ENCODE results near the gene NIF3L1. TPM values are rescaled to one million over a fixed set of nuclear protein-coding genes. Genes with fewer than 3 reads are reported as not detected.
A peak's percentile ranks its signal among the peaks of the same experiment; 100 is the strongest.

NIF3L1 gene
- total RNA-seq, 1 donor from 2014 or later: 32.3 TPM

GRCh38 chr2:200861617-200862155 lies 27.5 kb upstream of the NIF3L1 start:
- H3K27ac Mint-ChIP-seq: peak overlapping the region; percentile 100
- DNase-seq: no peak
- ATAC-seq (ENCODE audit: low read depth): no peak
- H3K36me3 Mint-ChIP-seq (ENCODE audit: low read depth): peaks cover 74% of the 10 kb centered on the region
- H3K4me1 Mint-ChIP-seq: peaks cover 56% of the 10 kb centered on the region
- no peaks in the 10 kb centered on the region for H3K27me3 Mint-ChIP-seq
- CTCF ChIA-PET: no interaction called here
- no peaks in the 10 kb centered on the region for H3K9me3 Mint-ChIP-seq
- intact Hi-C loops (cut with micrococcal nuclease): loop anchor here (5.0 to 10.0 kb wide), 5 partner anchors 334 to 1406 kb away; partner anchors contain the start of genes ALS2, C2orf69, NOP58 and SGO2
- no peak for TF ChIP-seq CTCF (IDR thresholded peaks at IDR 0.05)
- peak overlapping the region; percentile 100 for H3K4me3 Mint-ChIP-seq
- POLR2A ChIA-PET: interaction anchor here (0.7 to 0.9 kb wide), 2 partner anchors 254 to 636 kb away, joined by 3 read pairs; no protein-coding TSS in a partner anchor

- no peak for TF ChIP-seq CTCF (IDR thresholded peaks at IDR 0.05)
- ChIA-PET POLR2A (interaction anchor here (2.4 to 2.8 kb wide), 2 partner anchors 14 to 254 kb away, joined by 24 to 52 read pairs; partner anchors contain the start of gene CFLAR), CTCF (no interaction called here)
- Mint-ChIP-seq H3K4me1 (peaks cover 58% of the 10 kb centered on the region), H3K27ac (peak overlapping the region; percentile 100), H3K9me3 (no peaks in the 10 kb centered on the region), H3K27me3 (no peaks in the 10 kb centered on the region), H3K36me3 (ENCODE audit: low read depth) (peaks cover 66% of the 10 kb centered on the region), H3K4me3 (peak overlapping the region; percentile 100)
- ATAC-seq (ENCODE audit: low read depth) (peak; percentile 5), DNase-seq (no peak)
- intact Hi-C loops (cut with micrococcal nuclease): loop anchor here (5.0 to 10.0 kb wide), 5 partner anchors 335 to 1405 kb away; partner anchors contain the start of genes ALS2, C2orf69, NOP58 and SGO2
Observed at GRCh38 chr2:200862532-200863000, 26.6 kb upstream of the NIF3L1 start.

GRCh38 chr2:200863782-200864175 lies 25.4 kb upstream of the NIF3L1 start:
- DNase-seq (peak; percentile 28), ATAC-seq (ENCODE audit: low read depth) (peak; percentile 13)
- H3K4me3 Mint-ChIP-seq: peak overlapping the region; percentile 100
- peaks cover 53% of the 10 kb centered on the region for H3K36me3 Mint-ChIP-seq (ENCODE audit: low read depth)
- TF ChIP-seq CTCF (IDR thresholded peaks at IDR 0.05): no peak
- no peaks in the 10 kb centered on the region for H3K9me3 Mint-ChIP-seq
- ChIA-PET POLR2A (interaction anchor here (0.6 to 2.8 kb wide), 49 partner anchors 8 to 1780 kb away, joined by 3 to 117 read pairs (median 6); partner anchors contain the start of genes ALS2, BZW1, CASP8 and CFLAR), CTCF (interaction anchor here (0.6 to 1.4 kb wide), 5 partner anchors 24 to 370 kb away, joined by 3 to 6 read pairs (median 3); partner anchors contain the start of genes NIF3L1 and PPIL3)
- intact Hi-C loops (cut with micrococcal nuclease): loop anchor here (1.0 to 10.0 kb wide), 12 partner anchors 26 to 1404 kb away; partner anchors contain the start of genes ALS2, BZW1, C2orf69 and HYCC2
- H3K27me3 Mint-ChIP-seq: no peaks in the 10 kb centered on the region
- H3K27ac Mint-ChIP-seq: peak overlapping the region; percentile 100
- H3K4me1 Mint-ChIP-seq: peaks cover 47% of the 10 kb centered on the region

GRCh38 chr2:200864176-200865034 lies 24.8 kb upstream of the NIF3L1 start, which contains the start of gene CLK1:
Gene CLK1, minus strand, starts transcription at chr2:200864658. Its CDS starts 2,796 bp downstream, at chr2:200861862.
- TF ChIP-seq CTCF (IDR thresholded peaks at IDR 0.05): no peak
- CTCF ChIA-PET: interaction anchor here (0.6 to 1.4 kb wide), 5 partner anchors 23 to 369 kb away, joined by 3 to 6 read pairs (median 3); partner anchors contain the start of genes NIF3L1 and PPIL3
- Mint-ChIP-seq H3K27me3 (no peaks in the 10 kb centered on the region), H3K27ac (peak within 1 kb of the TSS; percentile 100), H3K9me3 (no peaks in the 10 kb centered on the region), H3K4me3 (peak within 1 kb of the TSS; percentile 100), H3K36me3 (ENCODE audit: low read depth) (peaks cover 52% of the 10 kb centered on the region), H3K4me1 (peaks cover 41% of the 10 kb centered on the region)
- intact Hi-C loops (cut with micrococcal nuclease): loop anchor here (1.0 to 10.0 kb wide), 12 partner anchors 25 to 1403 kb away; partner anchors contain the start of genes ALS2, BZW1, C2orf69 and HYCC2
- DNase-seq (peak; percentile 90), ATAC-seq (ENCODE audit: low read depth) (peak; percentile 82)
- POLR2A ChIA-PET: interaction anchor here (0.5 to 2.8 kb wide), 53 partner anchors 8 to 1806 kb away, joined by 3 to 117 read pairs (median 5); partner anchors contain the start of genes ALS2, BZW1, CASP8 and CFLAR
